GM21723 (cell line): ENCODE measurements around the gene GSTA3.
"Not testable (repeated sequence)": the region's sequence is repeated elsewhere in the genome, so short reads cannot be mapped to it uniquely, and the experiment has no call there.

Experiments
- ATAC-seq: cut with Tn5 transposase; IDR thresholded peaks from one replicate; pipeline ENCODE4 v1.9.1; 2021; ENCODE audit warnings: mild to moderate bottlenecking, moderate library complexity; ENCODE audit not compliant: unreplicated experiment

GSTA3 gene

GRCh38 chr6:52914516-52914915, 5.0 kb upstream of the GSTA3 start:
- ATAC-seq: no peak

GRCh38 chr6:52910091-52910490, 593 bp upstream of the GSTA3 start:
- no peak for ATAC-seq

GRCh38 chr6:52909131-52909530, 367 bp downstream of the GSTA3 start:
- ATAC-seq: no peak

GRCh38 chr6:52908526-52908925, 972 bp downstream of the GSTA3 start:
- no peak for ATAC-seq

GRCh38 chr6:52904562-52905279, 4.8 kb downstream of the GSTA3 start:
- ATAC-seq: no peak

- no peak for ATAC-seq
These were observed 9.0 kb downstream of the GSTA3 start for GRCh38 chr6:52900536-52900935.

GRCh38 chr6:52895790-52896189, 13.7 kb downstream of the GSTA3 start:
- not testable (repeated sequence) for ATAC-seq

- ATAC-seq: no peak
These were observed 15.2 kb downstream of the GSTA3 start for GRCh38 chr6:52894285-52894684.

- no peak for ATAC-seq
These were observed 15.7 kb downstream of the GSTA3 start for GRCh38 chr6:52893803-52894202.

GRCh38 chr6:52893221-52893620, 16.3 kb downstream of the GSTA3 start:
- ATAC-seq: no peak

- ATAC-seq: no peak
These were observed 19.5 kb downstream of the GSTA3 start for GRCh38 chr6:52890018-52890417.

- no peak for ATAC-seq
These were observed 21.5 kb downstream of the GSTA3 start for GRCh38 chr6:52887910-52888524.

GRCh38 chr6:52881996-52882841, 27.3 kb downstream of the GSTA3 start:
- peak; percentile 100 for ATAC-seq

- ATAC-seq: no peak
These were observed 27.9 kb downstream of the GSTA3 start for GRCh38 chr6:52881662-52881995.

- ATAC-seq: no peak
These were observed 31.7 kb downstream of the GSTA3 start for GRCh38 chr6:52877786-52878185.

GRCh38 chr6:52877168-52877567, 32.3 kb downstream of the GSTA3 start:
- ATAC-seq: no peak

GRCh38 chr6:52876056-52876787, 33.3 kb downstream of the GSTA3 start:
- no peak for ATAC-seq

GRCh38 chr6:52872031-52872430, 37.5 kb downstream of the GSTA3 start:
- ATAC-seq: no peak

GRCh38 chr6:52871621-52872020, 37.9 kb downstream of the GSTA3 start:
- no peak for ATAC-seq

- not testable (repeated sequence) for ATAC-seq
These were observed 39.0 kb downstream of the GSTA3 start for GRCh38 chr6:52870335-52871091.
